ENCODE measurements around the gene CELSR1.

CELSR1 gene

DNA sequence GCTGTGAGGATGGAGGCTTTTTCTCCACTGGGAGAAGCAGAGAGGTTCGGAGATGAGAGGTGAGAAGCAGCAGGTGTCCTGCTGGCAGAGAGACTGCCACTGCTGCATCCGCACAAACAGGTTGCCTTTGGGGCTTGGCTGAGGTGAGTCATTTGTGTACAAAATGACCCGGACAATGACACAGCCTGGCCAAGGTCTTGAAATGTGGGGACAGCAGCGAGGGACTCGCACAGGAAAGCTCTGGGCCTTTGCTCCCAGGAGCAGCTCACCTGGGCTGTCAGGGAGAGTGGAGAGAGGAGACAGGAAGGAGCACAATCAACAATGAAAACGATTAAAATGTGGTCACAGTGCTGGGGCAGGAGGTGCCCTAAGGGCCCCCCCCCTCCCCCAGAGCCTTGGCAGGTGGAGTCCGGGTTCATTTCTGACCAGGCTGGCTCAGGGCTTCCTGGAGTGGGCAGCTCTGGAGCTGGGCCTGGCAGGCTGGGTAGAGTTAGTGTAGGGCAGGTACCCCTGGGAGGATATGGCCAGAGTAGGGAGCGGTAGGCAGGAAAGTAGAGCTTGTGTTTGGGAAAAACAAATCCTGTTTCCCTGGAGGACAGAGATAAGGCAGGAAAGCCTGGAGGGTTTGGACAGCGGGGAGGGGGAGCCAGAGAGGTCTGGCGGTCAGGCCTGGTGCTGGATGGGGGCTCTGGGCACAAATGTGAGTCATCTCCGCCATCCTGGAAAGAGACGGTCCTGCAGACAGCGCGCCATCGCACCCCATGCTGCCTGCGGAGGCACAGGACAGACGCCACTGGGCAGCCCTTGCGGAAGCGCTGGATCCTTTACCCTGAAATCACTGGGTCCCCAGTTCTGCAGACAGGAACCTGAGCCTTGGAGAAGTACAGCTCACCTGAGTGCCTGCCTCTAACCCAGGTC, 37.8 kb upstream of the CELSR1 start:
- no peak for DNase-seq

- DNase-seq, result no peak
These were observed 37.1 kb upstream of the CELSR1 start for GRCh38 chr22:46574438-46574992.

DNA sequence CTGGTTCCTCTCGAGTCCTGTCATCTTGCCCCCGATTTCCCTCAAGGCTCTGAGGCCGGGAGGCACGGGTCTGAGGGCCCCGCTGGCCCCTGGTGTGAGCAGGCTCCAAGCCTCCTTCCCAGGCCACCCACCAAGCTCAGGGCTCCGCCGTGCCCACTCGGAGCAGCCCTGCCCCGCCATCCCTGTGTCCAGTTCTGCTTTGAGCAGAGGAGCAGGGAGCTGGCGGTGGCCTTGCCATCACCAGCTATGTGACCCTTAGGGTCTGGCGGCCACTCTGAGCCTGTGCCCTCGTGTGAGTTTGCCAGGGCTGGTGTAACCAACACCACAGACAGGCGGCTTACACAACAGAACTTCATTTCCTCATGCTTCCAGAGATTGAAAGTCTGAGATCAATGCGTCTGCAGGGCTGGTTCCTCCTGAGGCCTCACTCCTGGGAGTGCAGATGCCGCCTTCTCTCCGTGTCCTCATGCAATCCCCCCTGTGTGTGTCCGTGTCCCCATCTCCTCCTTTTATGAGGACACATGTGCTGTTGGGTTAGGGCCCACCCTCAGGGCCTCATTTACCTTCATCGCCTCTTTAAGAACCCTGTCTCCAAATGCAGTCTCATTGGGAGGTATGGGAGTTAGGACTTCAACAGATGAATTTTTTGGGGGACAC, 36.5 kb upstream of the CELSR1 start:
- DNase-seq, result no peak

GRCh38 chr22:46572911-46573780, 35.7 kb upstream of the CELSR1 start:
- no peak for DNase-seq

- no peak for DNase-seq
These were observed 34.3 kb upstream of the CELSR1 start for GRCh38 chr22:46571642-46572250.

DNA sequence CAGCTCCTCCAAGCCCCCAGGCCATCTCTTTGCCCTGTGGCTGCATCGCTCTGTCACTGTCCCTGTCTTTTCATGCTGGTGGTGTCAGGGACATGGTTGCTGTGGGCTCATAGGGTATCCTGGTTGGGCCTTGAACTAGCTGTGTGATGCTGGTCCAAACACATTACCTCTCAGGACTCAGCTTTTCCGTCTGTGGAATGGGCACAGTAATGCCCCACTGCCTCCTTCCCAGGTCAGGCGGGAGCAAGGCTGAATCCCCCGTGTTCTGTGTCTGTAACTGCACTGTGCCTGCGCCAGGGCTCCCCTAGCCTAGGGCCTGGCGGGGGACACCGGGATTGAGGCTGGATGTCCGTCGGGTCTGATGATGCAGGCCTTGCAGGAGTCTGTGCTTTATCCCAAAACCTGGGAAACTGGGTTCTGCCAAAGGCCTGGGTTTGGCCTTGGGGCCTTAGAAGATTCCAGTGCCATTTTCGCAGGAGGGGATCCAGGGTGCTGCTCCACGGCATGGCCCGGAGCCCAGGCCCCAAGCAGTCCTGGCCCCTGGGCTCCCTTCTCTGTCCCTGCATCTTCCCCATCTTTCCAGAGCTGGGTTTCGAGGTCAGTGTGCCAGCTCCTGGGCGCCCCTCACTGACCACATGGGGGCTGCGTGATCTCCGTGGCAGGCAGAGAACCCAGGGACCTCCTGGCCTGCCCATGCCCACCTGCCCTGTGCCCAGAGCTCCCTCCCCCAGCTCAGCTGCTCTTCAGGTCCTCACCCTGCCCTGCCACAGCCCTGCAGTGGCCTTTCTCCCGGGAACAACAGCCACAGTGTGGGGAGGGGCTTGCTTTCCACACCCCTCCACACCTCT, 32.7 kb upstream of the CELSR1 start:
- no peak for DNase-seq

- DNase-seq, result no peak
These were observed 31.8 kb upstream of the CELSR1 start for GRCh38 chr22:46569055-46569847.

DNA sequence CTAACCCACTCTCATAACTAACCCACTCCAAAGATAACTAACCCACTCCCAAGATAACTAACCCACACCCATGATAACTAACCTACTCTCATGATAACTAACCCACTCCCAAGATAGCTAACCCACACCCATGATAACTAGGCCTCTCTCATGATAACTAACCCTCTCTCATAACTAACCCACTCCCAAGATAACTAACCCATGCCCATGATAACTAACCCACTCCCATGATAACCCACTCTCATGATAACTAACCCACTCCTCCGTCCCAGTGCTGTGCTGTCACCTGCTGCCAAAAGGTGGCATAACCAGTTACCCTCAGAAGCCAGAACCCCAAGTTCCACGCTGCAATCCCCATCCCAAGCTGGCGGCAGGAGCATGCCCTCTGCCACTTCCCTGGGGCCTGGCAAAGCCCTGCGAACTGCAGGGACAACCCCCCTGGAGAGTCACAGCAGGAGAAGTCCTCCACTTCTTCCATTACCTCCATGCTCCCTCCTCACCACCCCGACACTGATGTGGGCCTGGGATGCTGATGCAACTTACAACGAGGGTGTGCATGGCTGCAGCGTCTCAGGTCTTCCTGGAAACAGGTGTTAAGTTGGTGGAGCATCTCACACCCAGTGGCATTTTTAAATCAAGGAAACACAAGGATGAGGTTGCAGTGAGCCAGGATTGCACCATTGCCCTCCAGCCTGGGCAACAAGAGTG, 30.8 kb upstream of the CELSR1 start:
- DNase-seq, result no peak

GRCh38 chr22:46567471-46567870, 30.1 kb upstream of the CELSR1 start:
- no peak for DNase-seq

- DNase-seq, result no peak
These were observed 26.8 kb upstream of the CELSR1 start for GRCh38 chr22:46564084-46564714.

- peak; percentile 45 for DNase-seq
These were observed 26.1 kb upstream of the CELSR1 start for GRCh38 chr22:46563381-46564083.

DNA sequence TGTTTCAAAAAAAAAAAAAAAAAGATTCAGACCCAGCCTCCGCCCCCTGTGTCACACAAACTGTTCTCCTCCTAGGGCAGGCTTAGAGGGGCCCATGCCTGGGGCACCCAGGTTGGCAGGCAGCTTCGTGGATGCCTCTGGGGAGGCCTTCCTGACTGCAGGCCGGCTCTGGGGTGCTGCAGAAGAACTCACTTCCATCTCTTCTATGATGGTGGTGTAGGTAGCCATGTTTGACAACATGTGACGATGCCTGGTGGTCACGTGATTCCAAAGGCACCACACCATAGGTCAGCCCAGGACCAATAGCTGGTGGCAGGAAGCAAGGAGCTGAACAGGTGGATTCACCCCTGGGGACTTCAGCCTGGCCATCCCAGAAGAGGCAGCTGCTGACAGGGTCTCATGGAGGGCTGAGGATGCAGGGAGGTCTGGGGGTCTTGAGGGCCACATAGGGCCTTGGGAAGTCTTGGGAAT, 24.1 kb upstream of the CELSR1 start:
- no peak for DNase-seq

GRCh38 chr22:46560696-46561295, 23.4 kb upstream of the CELSR1 start:
- DNase-seq, result no peak

DNA sequence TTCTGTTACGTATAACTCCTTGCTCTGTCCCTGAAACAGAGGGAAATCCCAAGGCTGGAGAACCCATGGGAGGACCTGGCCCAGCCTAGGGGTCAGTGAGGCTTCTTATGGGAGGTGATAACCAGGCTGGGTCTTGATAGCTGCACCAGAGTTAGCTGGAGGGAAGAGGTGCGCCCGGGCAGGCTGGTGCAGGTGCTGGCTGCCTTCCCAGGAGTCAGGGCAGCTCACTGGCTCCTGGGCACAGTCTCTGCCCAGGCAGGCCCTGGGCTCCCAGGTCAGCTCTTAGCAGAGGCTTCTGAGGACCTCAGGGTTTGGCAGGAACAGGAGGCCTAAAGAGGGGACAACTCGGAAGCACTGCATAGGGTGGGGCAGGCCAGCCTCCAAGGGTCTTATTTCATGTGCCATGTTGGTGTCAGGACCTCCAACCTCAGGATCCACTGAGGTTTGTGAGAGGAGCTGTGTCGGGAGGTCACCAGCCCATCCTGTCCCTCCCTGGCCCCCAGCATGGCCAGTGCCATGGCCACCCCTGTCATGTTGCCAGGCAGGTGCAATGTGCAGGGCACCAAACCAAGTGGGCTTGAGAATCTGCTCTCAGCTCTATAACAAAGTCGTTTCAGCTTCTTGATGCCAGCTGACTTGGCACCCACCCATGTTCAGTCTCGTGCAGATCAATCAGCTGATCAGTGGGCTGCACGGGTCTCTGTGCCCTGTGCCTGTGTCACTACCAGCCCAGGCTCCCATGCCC, 20.5 kb upstream of the CELSR1 start:
- no peak for DNase-seq

GRCh38 chr22:46556775-46557174, 19.4 kb upstream of the CELSR1 start:
- DNase-seq, result no peak

DNA sequence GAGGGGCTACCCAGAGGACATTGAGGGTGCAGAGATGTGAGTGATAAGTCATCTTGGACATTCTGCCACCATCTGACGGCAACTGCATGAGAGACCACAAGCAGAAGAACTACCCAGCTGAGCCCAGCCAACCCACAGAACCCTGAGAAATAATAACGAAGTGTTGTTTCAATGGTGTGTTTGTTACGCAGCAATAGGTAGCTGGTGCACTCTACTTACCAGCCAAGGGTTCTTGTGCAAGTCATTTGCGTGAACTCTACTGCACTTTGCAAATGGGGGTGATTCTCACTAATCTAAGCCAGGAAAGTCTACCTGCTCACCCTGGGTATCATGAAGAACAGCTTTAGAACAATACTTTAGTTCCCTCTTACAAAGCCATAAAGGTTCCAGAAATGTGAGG, 15.8 kb upstream of the CELSR1 start:
- DNase-seq, result no peak

DNA sequence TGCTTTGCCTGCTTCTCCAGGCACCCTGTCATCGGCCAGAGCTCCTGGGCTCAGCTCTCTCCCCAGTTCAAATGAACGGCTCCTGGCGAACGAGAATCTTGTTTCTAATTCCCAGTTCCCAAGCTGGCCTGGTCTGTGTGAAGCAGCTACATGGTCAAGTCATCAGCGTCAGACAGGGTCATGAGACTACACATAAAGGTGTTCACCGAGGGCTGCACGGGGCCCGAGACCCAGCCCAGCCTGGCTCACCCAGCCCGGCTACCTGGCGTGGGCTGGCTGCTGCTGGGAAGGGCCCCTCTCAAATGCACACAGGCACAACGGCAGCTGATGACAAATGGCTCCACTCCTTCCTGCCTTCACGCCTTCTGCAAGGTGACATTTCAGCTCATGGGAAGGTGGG, 14.6 kb upstream of the CELSR1 start:
- no peak for DNase-seq

DNA sequence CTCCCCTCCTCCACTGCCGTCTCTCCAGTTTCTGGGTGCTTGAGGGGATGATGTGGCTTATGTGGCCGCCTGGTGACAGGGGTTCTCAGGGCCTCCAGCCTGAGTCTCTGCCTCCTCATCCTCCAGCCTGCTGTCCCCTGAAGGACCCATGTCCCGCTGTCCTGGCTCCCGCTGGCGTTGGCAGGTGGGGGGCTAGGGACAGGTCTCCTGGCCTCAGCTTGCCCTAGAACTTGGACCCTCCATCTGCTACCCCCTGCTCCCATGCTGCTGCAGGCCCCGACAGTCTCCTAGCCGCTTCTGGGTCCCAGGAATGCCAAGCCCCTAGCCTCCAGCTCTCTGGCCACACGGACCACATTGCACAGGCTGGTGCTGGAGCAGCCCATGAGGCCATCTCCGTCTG, 13.9 kb upstream of the CELSR1 start:
- no peak for DNase-seq

Data from KG1 (cell line).